HG03354 (cell line): ENCODE measurements around the gene OGDHL.
"Not testable (repeated sequence)": the region's sequence is repeated elsewhere in the genome, so short reads cannot be mapped to it uniquely, and the experiment has no call there.

ENCODE experiments used
- ATAC-seq: cut with Tn5 transposase; IDR thresholded peaks from one replicate; pipeline ENCODE4 v1.9.1; 2021; ENCODE audit warnings: mild to moderate bottlenecking; ENCODE audit not compliant: unreplicated experiment, poor library complexity, severe bottlenecking

Gene OGDHL

GRCh38 chr10:49741108-49741995, 20.8 kb downstream of the OGDHL start:
- ATAC-seq = no peak

- ATAC-seq = no peak
Measured at GRCh38 chr10:49740346-49741107, 21.6 kb downstream of the OGDHL start.

DNA sequence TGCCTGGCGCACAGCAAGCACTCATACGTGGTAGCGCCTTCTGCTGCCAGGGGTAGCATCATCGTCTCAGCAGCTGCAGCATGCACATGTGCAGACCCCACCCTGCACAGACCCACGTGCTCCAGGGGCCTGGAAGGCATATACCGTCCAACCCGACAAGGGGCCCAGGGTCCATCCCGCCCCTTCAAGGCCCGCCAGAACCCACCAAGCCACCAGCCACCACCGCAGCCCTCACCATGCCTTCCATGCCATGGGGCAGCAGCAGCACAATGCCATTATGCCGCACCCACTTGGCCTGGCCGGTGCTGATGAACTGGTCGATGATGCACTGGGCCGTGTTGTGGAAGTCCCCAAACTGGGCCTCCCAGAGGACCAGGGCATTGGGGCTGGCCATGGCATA, 22.7 kb downstream of the OGDHL start:
- ATAC-seq = no peak

DNA sequence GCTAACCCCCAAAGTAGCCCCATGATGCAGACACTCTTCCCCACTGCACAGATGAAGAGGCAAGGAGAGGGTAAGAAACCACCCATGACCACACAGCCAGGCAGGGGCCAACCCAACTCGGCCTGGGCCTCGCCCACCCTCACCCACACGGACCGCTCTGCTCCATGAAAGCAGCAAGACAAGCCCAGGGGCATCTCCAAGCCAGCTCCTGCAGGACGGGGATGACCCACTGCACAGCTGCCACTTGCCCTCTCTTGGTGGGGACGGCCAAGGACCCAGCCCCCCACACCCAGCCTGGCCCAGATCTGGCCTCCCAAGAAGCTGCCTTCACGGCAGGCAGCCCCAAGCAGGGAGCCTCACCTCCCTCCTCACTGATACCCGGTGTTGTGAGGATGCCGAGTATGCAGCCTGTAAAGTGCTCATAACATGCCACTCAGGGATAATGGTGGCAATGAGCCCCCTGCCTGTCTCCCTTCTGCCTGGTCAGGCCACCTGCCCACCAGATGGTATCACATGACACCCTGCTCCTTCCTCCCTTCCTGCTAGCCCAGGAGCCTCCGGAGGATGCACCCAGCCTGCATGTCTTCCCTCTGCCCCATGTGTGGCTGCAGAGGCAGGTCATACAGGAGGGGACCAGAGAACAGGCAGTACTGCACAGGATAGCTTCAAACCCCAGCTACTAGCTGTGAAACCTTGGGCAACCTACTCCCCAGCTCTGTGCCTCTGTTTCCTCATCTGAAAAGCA, 23.3 kb downstream of the OGDHL start:
- ATAC-seq = no peak

- no peak for ATAC-seq
Measured at GRCh38 chr10:49737474-49738201, 24.5 kb downstream of the OGDHL start.

DNA sequence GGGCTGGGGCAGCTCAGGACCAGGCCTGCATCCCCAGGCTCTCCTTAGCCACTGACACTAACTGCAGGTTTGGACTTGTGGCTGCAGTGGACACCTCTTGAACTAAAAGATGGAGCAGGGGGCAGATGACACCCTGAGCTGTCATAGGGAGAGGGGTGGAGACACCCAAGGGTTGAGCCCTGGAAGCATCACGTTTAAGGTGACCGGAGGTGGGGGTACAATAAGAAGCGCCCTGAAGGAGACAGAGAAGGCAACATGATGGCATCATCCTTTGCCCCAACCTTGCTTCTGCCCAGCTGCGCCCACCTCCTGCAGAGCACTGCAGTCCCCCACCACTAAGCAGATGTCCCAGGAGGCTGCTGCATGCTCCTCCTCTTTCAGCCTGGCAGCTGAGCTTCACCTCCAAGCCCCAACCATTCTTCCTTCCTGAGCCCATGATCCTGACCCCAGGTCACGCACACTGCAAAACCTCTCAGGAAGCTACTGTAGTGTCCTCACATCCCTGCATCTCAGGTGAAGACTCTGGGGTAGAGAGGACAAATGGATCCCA, 25.5 kb downstream of the OGDHL start:
- ATAC-seq = no peak

GRCh38 chr10:49735848-49736563, 26.1 kb downstream of the OGDHL start:
- no peak for ATAC-seq

- no peak for ATAC-seq
Measured at GRCh38 chr10:49735161-49735560, 27.0 kb downstream of the OGDHL start.

DNA sequence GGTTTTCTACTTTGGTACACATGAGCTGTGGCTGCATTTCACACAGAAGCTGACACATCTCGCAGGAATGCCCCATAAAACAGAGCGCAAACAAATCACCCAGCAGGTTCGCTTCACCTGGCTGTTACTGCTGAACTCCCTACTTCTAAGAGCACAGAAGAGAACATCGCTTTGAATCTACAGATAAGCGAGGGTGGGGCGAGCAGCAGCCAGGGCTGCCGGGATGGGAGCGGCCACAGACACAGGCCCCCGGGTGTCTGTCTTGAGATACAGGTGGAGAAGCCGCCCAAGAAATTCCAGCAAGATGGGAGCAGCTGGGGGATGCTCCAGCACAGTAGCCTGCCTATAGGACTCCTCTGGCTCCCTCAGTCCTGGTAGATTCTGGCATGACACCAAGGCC, 27.4 kb downstream of the OGDHL start:
- ATAC-seq = no peak

DNA sequence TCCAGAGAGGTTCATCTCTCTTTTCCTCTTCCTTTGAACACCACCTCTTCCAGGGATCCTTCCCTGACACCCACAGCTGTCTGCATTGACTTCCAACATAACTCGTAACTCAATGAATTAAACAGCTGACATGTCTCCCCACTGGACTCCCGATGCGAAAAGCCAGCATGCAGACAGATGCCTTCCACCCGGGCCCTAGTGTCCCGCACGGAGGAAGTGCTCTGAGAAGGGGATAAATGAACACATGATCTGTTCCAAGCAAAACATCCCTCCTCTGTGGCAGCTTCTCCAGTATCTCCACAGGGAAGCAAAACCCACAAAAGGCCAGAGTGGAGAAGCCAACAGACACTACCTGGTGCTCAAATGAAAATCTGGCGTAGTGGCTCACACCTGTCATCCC, 28.3 kb downstream of the OGDHL start:
- ATAC-seq = no peak

DNA sequence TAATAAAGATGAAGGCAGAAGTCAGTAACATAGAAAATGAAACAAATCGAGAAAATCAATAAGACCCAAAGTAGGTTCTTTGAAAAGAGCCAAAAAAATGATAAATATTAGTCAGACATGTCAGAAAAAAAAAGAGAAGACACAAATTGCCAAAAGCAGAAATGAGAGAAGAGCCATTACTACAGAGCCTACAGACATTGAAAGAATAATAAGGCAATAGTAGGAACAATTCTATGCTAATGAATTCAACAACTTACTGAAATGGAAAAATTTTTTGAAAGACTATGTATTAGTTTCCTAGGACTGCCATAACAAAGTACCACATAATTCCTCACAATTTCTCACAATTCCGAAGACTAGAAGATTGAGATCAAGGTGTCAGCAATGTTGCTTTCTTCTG, 35.5 kb downstream of the OGDHL start:
- no peak for ATAC-seq

DNA sequence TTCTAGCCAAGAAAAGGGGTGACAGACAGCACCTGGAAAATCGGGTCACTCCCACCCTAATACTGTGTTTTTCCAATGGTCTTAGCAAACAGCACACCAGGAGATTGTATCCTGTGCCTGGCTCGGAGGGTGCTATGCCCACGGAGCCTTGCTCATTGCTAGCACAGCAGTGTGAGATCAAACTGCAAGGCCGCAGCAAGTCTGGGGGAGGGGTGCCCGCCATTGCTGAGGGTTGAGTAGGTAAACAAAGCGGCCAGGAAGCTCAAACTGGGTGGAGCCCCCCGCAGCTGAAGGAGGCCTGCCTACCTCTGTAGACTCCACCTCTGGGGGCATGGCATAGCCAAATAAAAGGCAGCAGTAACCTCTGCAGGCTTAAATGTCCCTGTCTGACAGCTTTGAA, 47.0 kb downstream of the OGDHL start:
- ATAC-seq = not testable (repeated sequence)

DNA sequence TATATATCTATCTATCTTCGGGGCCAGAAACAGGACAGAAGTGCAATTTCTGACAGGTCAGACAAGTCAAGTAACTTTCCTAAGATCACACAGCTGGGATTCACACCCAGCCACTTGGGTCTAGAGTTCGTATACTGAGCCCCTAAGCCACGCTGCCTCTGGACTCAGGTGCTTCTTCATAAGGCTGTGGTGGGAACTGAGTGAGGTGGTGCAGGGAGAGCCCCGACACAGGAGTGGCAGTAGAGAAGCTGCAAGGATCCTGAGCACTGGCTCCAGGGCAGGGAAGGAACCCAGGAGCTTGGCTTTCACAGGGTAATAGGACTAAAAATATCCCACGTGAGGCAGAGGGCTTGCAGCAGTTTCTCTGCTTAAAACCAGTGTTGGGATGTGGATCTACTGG, 48.9 kb downstream of the OGDHL start:
- no peak for ATAC-seq

- ATAC-seq = no peak
Measured at GRCh38 chr10:49711481-49711880, 50.6 kb downstream of the OGDHL start.

DNA sequence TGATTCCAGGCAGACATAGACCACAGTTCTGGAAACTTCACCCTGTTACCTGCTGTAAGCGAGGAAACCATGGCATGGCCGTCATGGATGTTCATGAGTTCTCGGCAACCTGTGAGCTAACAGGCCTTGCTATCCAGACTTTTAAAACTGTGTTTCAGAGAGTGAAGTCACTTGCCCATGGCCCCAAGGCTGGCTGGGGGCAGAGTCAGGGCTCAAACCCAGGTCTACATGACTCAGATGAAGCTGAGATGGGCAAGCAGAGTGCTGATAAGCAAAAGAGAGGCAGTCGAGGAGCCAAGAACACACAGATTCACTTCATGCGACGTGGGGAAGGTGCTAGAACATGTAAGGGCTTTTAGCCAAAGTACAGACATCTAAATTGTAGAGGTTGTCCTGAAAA, 51.2 kb downstream of the OGDHL start:
- no peak for ATAC-seq

DNA sequence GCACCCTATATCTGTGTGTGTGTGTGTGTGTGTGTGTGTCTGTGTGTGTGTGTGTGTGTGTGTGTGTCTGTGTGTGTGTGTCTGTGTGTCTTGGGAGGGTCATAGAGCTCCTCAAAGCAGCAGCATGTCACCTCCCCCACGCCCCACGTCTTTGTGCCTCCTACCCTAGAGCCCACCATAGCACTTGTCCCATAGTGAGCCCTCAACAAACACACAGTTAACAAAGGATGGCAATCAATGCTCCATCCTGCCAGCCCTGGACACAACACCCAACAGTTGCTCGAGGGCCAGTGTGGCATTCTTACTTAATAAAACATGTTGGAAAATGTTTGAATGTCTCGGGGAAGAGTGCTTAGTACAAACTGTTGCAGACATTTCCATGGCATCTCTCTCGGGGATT, 52.2 kb downstream of the OGDHL start:
- no peak for ATAC-seq

- no peak for ATAC-seq
Measured at GRCh38 chr10:49707585-49707984, 54.5 kb downstream of the OGDHL start.

GRCh38 chr10:49700997-49701396, 61.1 kb downstream of the OGDHL start:
- no peak for ATAC-seq

DNA sequence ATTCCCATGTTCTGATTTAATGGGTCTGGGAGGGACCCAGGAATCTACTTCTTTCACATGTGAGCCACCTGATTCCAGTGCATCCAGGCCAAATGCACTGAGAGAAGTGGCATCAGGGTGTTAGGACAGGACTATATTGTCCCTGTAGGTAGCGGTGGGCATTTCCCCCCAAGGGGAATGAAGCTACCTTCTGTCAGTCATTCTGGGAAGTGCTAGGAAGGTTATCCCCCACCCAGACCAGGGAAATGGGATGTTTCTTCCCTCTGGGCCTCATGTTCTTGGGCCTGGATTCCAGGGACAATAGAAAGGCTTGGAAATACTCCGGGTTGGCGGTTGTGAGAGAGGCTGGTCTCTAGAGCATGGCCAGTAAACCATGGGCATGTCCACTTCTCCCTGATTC, 61.9 kb downstream of the OGDHL start:
- ATAC-seq = no peak
